Activated CD4-positive, alpha-beta memory T cell treated with anti-CD3 and anti-CD28 coated beads for 36 hours (primary cell): ENCODE results near the gene MTRR. TPM values are rescaled to one million over a fixed set of nuclear protein-coding genes. Genes with fewer than 3 reads are reported as not detected.
A peak's percentile ranks its signal among the peaks of the same experiment; 100 is the strongest.

Experiments
- CTCF ChIA-PET: fragments of 350-600 bp; sonication (Branson Sonifier 250); formaldehyde crosslinking; loops from one replicate; lab custom pipeline; 2021; ENCODE audit warnings: antibody characterized with exemption, inconsistent platforms; lab: Charles Lee
- POLR2A ChIA-PET: fragments of 350-600 bp; sonication (Branson Sonifier 250); formaldehyde crosslinking; loops from one replicate; lab custom pipeline; 2021; ENCODE audit warnings: antibody characterized with exemption; lab: Charles Lee
- DNase-seq: peaks from one replicate; pipeline ENCODE4 v3.0.0-alpha.2; 2020
- H3K27ac Mint-ChIP-seq: one replicate; pipeline ENCODE4 v1.8.0; 2021; ENCODE audit warnings: mixed read lengths
- H3K27me3 Mint-ChIP-seq: one replicate; pipeline ENCODE4 v1.8.0; 2021; ENCODE audit warnings: mixed read lengths
- H3K36me3 Mint-ChIP-seq: one replicate; pipeline ENCODE4 v1.8.0; 2021; ENCODE audit warnings: mixed read lengths
- H3K4me1 Mint-ChIP-seq: one replicate; pipeline ENCODE4 v1.8.0; 2021; ENCODE audit warnings: low read depth, mixed read lengths
- H3K4me3 Mint-ChIP-seq: one replicate; pipeline ENCODE4 v1.8.0; 2021; ENCODE audit warnings: mild to moderate bottlenecking, mixed read lengths
- H3K9me3 Mint-ChIP-seq: one replicate; pipeline ENCODE4 v1.8.0; 2021; ENCODE audit warnings: mixed read lengths
- intact Hi-C: fragments of 100-400 bp; cut with micrococcal nuclease; formaldehyde crosslinking; loops from one replicate; pipeline ENCODE4 v1.15.1; 2023
- total RNA-seq, 2 experiments: library from RNA; stranded (reverse); gene quantifications; one replicate each; pipeline ENCODE4 v1.2.3, GENCODE V29; 2021

The MTRR gene
- total RNA-seq, 2 experiments from 2014 or later: 45.2 to 47.1 TPM

DNA sequence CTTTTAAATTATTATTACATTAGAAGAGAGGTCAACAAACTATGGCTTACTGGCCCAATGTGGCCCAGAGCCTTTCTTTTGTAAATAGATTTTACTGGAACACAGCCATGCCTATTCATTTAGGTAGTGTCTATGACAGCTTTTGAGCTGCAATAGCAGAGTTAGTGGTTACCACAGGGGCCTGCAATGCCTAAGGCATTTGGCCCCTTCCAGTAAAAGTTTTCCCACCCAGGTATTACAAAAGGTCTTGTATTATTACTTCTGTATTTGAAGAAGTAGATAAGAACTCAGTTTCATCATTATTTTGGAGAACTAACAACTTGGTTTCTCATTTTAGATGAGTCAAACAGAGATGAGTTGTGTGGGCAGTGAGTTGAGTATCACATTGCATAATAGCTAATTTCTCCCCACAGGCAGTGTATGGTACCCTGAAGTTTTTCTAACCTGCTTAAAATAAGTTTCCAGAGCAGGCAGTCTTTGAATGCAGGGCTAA lies 9.5 kb downstream of the MTRR start:
- ChIA-PET CTCF (interaction anchor here (1.2 to 2.9 kb wide), 2 partner anchors 8 kb away, joined by 4 to 19 read pairs; no protein-coding TSS in a partner anchor), POLR2A (interaction anchor here (0.9 to 1.8 kb wide), 4 partner anchors 9 to 18 kb away, joined by 3 to 5 read pairs (median 4); partner anchors contain the start of genes FASTKD3 and MTRR)
- H3K27me3 Mint-ChIP-seq: no peaks in the 10 kb centered on the region
- no peak overlapping the region for H3K27ac Mint-ChIP-seq
- H3K4me1 Mint-ChIP-seq: peaks cover 59% of the 10 kb centered on the region
- peaks cover 65% of the 10 kb centered on the region for H3K36me3 Mint-ChIP-seq
- no peaks in the 10 kb centered on the region for H3K9me3 Mint-ChIP-seq
- H3K4me3 Mint-ChIP-seq: no peak overlapping the region
- peak; percentile 33 for DNase-seq
- intact Hi-C loops: loop anchor here (1.0 to 10.0 kb wide), 5 partner anchors 9 to 1384 kb away; partner anchors contain the start of genes FASTKD3 and MTRR

DNA sequence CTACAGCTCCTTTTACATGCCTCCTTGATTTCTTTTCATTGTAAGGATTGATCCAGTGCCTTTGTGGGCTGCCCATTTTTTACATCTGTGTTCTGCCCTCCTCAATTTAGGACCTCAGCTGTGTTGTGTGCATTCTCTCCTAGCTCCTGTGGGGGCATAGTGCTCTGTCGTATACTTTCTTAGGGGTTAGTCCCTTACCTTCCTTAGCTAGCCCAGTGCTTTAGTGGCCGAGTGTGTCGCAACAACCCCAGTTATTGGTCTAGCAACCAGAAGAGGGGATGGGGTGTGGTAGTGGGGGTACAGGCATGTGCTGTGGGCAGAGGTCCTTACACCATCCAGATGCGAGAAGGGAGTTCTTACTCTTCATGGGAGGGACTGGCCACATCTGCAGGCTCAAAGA lies 12.1 kb downstream of the MTRR start:
- H3K27ac Mint-ChIP-seq: no peak overlapping the region
- peaks cover 61% of the 10 kb centered on the region for H3K36me3 Mint-ChIP-seq
- H3K4me1 Mint-ChIP-seq: peaks cover 41% of the 10 kb centered on the region
- no peak overlapping the region for H3K4me3 Mint-ChIP-seq
- ChIA-PET POLR2A (no interaction called here), CTCF (interaction anchor here (0.6 kb wide), 1 partner anchor 67 kb away, joined by 3 read pairs; no protein-coding TSS in a partner anchor)
- DNase-seq: no peak
- no peaks in the 10 kb centered on the region for H3K9me3 Mint-ChIP-seq
- intact Hi-C loops: no loop called here
- H3K27me3 Mint-ChIP-seq: no peaks in the 10 kb centered on the region

DNA sequence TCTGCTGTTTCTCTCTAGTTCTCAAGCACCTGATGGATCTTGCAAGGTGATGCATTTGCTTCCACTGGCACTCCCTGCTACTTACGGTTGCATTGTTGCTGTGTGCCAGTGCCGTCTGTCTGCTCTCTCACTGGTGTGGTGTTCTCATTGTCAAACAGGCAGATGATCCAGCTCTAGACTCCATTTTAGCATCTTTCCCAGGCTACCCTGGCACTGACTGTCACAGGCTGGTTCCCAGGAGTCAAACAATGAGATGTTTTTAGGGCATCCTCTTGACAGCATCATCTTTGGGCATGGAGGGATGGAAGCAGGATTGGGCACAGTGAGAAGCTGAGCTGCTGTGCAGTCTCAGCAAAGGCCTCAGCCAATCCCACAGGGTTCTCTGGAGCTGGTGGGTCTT lies 12.9 kb downstream of the MTRR start:
- POLR2A ChIA-PET: no interaction called here

DNA sequence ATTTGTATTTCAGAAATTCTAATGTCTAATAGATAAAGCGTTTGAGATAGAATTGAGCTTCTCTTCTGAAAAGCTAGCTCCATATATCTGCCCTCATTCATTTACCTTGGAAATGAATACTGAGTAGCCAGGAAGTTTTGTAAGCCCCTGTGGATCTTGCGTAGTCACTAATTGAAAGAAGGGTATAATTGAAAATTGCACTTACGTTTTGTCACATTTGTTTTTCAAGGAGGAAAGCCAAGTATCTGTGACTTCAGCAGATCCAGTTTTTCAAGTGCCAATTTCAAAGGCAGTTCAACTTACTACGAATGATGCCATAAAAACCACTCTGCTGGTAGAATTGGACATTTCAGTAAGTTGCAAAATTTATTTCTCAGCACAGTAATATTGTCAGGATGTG lies 14.0 kb downstream of the MTRR start:
- Mint-ChIP-seq H3K4me1 (peaks cover 29% of the 10 kb centered on the region), H3K27ac (no peak overlapping the region), H3K4me3 (no peak overlapping the region), H3K27me3 (no peaks in the 10 kb centered on the region), H3K36me3 (peaks cover 56% of the 10 kb centered on the region), H3K9me3 (no peaks in the 10 kb centered on the region)
- ChIA-PET CTCF (no interaction called here), POLR2A (no interaction called here)
- intact Hi-C loops: no loop called here
- no peak for DNase-seq

More for the DNA sequence above, 12.9 kb downstream of the MTRR start:
- intact Hi-C loops: no loop called here
- DNase-seq: no peak
- Mint-ChIP-seq H3K9me3 (no peaks in the 10 kb centered on the region), H3K27ac (no peak overlapping the region), H3K27me3 (no peaks in the 10 kb centered on the region), H3K4me1 (peaks cover 34% of the 10 kb centered on the region), H3K36me3 (peaks cover 58% of the 10 kb centered on the region), H3K4me3 (no peak overlapping the region)
- CTCF ChIA-PET: interaction anchor here (1.3 kb wide), 1 partner anchor 10 kb away, joined by 5 read pairs; no protein-coding TSS in a partner anchor

DNA sequence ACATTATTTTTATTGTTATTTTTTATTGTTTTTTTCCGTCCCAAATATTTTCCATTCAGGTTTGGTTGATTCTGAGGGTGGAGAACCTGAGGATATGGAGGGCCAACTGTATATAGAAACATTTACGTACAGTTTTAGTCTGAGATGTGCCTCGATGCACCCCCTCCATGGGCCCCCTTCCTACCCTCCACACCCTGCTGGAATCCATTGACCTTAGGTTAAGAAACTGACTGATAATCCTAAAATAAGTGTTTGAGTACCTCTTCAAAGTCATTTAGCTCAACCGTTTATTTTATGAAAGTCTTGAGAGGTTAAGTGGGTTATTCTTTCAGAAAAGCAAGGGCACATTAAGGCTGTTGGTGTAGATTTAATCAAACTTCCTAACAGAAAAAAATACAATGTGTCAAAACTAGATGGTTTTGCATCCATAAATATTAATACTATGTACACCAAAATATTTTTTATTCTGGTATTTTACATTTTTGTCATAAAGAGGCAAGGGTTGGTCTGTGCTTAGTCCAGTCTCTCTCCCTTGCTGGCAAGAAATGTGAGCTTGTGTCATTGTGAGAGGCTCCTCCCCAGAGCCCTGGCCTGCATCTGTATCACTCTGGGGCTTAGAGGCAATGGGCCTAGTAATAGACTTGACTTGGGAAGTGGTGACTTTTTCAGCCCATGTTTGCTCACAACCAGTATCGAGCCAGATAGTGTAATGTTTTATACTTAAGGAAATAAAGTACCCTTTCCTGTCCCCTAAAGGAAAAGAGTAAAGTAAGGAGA lies 15.7 kb downstream of the MTRR start:
- peaks cover 54% of the 10 kb centered on the region for H3K36me3 Mint-ChIP-seq
- CTCF ChIA-PET: no interaction called here
- POLR2A ChIA-PET: no interaction called here
- H3K9me3 Mint-ChIP-seq: no peaks in the 10 kb centered on the region
- intact Hi-C loops: loop anchor here (5.0 kb wide), 1 partner anchor 1323 kb away; no protein-coding TSS in a partner anchor
- peaks cover 15% of the 10 kb centered on the region for H3K4me1 Mint-ChIP-seq
- no peak overlapping the region for H3K27ac Mint-ChIP-seq
- no peak for DNase-seq
- no peak overlapping the region for H3K4me3 Mint-ChIP-seq
- no peaks in the 10 kb centered on the region for H3K27me3 Mint-ChIP-seq

DNA sequence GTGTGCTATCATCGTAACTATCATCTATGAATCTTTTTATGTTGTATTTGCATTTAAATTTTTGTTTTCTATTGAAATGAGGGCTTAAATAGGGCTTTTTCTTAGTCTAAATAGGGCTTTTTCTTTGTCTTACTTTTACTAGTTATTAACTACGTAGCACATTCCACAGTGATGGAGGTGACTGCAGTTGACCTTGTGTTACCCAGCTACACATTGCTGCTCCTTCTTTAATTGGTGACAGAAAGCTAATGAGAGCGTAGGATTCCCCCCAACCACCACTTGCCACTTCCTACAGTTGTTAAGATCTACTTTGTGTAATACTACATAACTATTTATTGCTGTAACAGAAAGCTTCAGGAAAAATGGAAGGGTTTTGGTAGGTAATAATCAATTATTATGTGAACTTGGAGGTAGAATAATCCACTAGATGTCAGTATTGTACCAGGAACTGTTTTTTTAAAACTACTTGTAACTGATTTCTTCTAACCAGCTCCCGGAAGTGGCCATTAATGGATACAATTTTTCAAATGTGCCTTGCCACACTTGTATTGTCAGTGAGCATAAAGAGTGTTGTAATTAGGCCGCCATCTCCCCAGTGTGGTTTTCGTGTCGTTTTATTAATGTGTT lies 18.0 kb downstream of the MTRR start:
- Mint-ChIP-seq H3K9me3 (no peaks in the 10 kb centered on the region), H3K4me1 (peaks cover 4% of the 10 kb centered on the region), H3K27ac (no peak overlapping the region), H3K4me3 (no peak overlapping the region), H3K27me3 (no peaks in the 10 kb centered on the region), H3K36me3 (peaks cover 46% of the 10 kb centered on the region)
- intact Hi-C loops: loop anchor here (5.0 kb wide), 1 partner anchor 1320 kb away; no protein-coding TSS in a partner anchor
- ChIA-PET CTCF (interaction anchor here (0.7 to 3.0 kb wide), 17 partner anchors 9 to 1320 kb away, joined by 3 to 24 read pairs (median 5); partner anchors contain the start of genes FASTKD3 and MTRR), POLR2A (no interaction called here)
- no peak for DNase-seq

DNA sequence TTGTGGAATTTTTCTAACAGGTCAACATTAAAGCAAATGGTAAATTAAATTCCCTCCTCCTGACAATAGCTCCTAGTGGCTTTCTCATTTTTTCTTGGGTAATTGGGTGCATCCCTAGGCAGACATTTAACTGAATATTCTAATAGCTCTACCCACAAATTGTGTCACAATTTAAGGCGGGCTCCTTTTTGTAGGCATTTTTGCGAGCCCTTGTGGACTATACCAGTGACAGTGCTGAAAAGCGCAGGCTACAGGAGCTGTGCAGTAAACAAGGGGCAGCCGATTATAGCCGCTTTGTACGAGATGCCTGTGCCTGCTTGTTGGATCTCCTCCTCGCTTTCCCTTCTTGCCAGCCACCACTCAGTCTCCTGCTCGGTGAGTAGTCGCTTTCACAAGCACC lies 20.0 kb downstream of the MTRR start:
- ChIA-PET POLR2A (interaction anchor here (1.0 to 1.5 kb wide), 2 partner anchors 12 to 16 kb away, joined by 3 to 4 read pairs; no protein-coding TSS in a partner anchor), CTCF (interaction anchor here (1.0 to 1.1 kb wide), 2 partner anchors 33 to 39 kb away, joined by 3 to 4 read pairs; no protein-coding TSS in a partner anchor)
- intact Hi-C loops: loop anchor here (5.0 kb wide), 1 partner anchor 1318 kb away; no protein-coding TSS in a partner anchor
- Mint-ChIP-seq H3K27ac (no peak overlapping the region), H3K4me1 (peaks cover 2% of the 10 kb centered on the region), H3K36me3 (peaks cover 53% of the 10 kb centered on the region), H3K27me3 (no peaks in the 10 kb centered on the region), H3K4me3 (no peak overlapping the region), H3K9me3 (no peaks in the 10 kb centered on the region)
- no peak for DNase-seq

DNA sequence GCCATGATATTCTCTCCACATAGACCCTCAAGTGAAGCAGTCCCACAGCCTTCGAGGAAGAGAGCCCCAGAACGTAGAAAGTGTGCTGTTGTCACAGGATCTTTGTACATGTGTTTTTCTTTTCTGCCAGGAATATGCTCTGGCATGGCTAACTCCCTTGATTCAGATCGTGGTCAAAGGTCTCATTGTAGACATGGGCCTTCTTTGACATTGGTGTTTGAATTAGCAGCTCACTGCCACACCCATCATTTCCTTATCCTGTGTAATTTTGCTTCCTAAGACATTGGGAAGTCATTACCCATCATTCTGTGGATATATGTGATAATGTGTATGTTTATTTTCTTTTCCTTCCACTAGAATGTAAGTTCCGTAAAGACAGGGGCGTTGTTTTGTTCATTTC lies 25.5 kb downstream of the MTRR start:
- Mint-ChIP-seq H3K4me3 (no peak overlapping the region), H3K36me3 (peaks cover 74% of the 10 kb centered on the region), H3K9me3 (no peaks in the 10 kb centered on the region), H3K4me1 (peaks cover 8% of the 10 kb centered on the region), H3K27ac (peak overlapping the region; percentile 10), H3K27me3 (no peaks in the 10 kb centered on the region)
- no peak for DNase-seq
- intact Hi-C loops: loop anchor here (2.0 kb wide), 1 partner anchor 26 kb away; the partner anchor contains the start of genes FASTKD3 and MTRR
- ChIA-PET POLR2A (no interaction called here), CTCF (interaction anchor here (0.5 kb wide), 1 partner anchor 18 kb away, joined by 3 read pairs; no protein-coding TSS in a partner anchor)

DNA sequence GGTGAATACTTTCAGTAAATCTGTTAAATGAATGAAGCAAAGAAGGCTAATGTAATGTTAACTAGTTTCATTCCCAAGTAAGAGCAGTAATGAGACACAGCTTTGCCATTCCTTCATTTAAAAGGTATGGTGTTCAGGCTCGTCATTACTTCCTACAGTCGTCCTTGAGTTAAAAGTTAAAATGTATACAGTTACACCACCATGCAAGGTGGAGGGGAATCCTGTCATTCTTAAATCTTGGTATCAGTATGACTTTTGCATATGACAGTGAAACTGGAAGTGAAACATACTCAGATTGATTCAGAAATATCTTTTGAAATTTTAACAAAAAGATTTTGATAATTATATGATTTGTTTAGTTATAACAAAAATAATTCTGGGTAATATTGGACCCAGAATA lies 25.9 kb downstream of the MTRR start:
- intact Hi-C loops: loop anchor here (1.0 to 2.0 kb wide), 3 partner anchors 9 to 26 kb away; partner anchors contain the start of genes FASTKD3 and MTRR
- DNase-seq: no peak
- Mint-ChIP-seq H3K27me3 (no peaks in the 10 kb centered on the region), H3K27ac (peak overlapping the region; percentile 10), H3K4me3 (no peak overlapping the region), H3K4me1 (peaks cover 8% of the 10 kb centered on the region), H3K9me3 (no peaks in the 10 kb centered on the region), H3K36me3 (peaks cover 74% of the 10 kb centered on the region)
- ChIA-PET CTCF (interaction anchor here (0.5 kb wide), 1 partner anchor 18 kb away, joined by 3 read pairs; no protein-coding TSS in a partner anchor), POLR2A (no interaction called here)

DNA sequence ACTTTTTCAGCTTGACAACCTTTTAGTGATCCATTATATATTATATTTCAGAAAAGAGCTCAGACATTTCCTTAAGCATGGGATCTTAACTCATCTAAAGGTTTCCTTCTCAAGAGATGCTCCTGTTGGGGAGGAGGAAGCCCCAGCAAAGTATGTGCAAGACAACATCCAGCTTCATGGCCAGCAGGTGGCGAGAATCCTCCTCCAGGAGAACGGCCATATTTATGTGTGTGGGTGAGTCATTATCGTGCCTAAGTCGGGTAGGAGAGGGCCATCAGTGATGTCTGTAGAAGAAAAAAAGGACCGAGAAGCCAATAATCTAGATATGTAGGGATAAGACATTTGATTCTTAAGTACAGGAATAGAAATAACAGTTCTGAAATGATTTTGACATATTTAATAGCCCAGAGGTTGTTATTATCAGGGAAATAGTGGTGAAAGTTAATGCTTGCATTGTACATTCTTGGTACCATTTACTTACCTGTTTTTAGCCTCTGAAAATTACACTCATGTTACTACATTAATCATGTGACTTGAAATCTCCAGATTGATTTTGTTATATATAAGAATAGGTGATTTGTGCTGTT lies 28.2 kb downstream of the MTRR start:
- H3K4me1 Mint-ChIP-seq: peaks cover 10% of the 10 kb centered on the region
- POLR2A ChIA-PET: no interaction called here
- no peaks in the 10 kb centered on the region for H3K27me3 Mint-ChIP-seq
- H3K36me3 Mint-ChIP-seq: peaks cover 76% of the 10 kb centered on the region
- peak; percentile 43 for DNase-seq
- H3K4me3 Mint-ChIP-seq: no peak overlapping the region
- no peaks in the 10 kb centered on the region for H3K9me3 Mint-ChIP-seq
- CTCF ChIA-PET: interaction anchor here (0.9 to 1.1 kb wide), 2 partner anchors 10 to 11 kb away, joined by 3 to 5 read pairs; no protein-coding TSS in a partner anchor
- intact Hi-C loops: no loop called here
- H3K27ac Mint-ChIP-seq: no peak overlapping the region

DNA sequence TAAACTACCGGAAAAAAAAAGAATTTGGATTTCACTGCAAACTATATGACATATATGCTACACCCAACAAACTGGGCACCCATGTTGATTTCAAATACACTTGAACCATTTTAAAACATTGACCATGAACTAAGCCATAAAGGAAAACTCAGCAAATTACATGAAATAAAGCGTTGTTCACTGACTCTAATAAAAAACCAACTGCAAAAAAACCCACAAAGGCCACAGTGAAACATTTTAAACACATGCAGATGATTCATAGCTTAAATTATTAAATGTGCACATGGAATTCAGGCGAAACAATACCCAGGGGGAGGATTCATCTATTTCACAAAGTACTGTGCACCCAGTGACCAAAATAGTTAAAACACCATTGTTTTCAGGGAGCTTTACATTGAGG lies 33.3 kb downstream of the MTRR start:
- Mint-ChIP-seq H3K4me1 (peaks cover 19% of the 10 kb centered on the region), H3K27me3 (no peaks in the 10 kb centered on the region), H3K9me3 (peaks cover 4% of the 10 kb centered on the region), H3K36me3 (peaks cover 77% of the 10 kb centered on the region), H3K27ac (no peak overlapping the region), H3K4me3 (no peak overlapping the region)
- POLR2A ChIA-PET: no interaction called here
- CTCF ChIA-PET: no interaction called here
- intact Hi-C loops: no loop called here
- no peak for DNase-seq
